ENCODE results near the gene SUPT3H. TPM values are rescaled to one million over a fixed set of nuclear protein-coding genes. Genes with fewer than 3 reads are reported as not detected.

SUPT3H gene
- total RNA-seq, 3 donors from 2014 or later = 3.0 to 8.1 (median 3.5) TPM

DNA sequence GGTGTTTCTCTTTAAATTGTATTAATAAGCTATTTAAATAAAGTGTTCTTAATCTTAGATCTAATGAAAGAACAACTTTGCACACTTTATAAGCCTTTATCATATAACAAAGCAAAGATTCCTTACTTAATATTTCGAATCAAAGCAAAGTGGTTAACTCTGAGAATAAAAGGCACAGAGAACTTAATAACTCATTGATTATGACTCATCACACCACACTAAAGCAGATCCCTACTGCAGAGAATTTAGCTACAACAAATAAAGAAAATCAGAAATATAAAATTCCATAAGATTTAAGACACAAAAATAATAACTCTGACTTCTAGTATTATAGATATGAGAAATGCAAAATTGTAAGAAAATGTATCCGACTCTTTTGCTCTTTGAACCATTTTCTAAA, 185.2 kb downstream of the SUPT3H start:
- ATAC-seq (no peak), DNase-seq (no peak)
- H3K4me1 ChIP-seq (ENCODE audit: low read depth) = no peaks in the 10 kb centered on the region
- TF ChIP-seq, protein P1, sequence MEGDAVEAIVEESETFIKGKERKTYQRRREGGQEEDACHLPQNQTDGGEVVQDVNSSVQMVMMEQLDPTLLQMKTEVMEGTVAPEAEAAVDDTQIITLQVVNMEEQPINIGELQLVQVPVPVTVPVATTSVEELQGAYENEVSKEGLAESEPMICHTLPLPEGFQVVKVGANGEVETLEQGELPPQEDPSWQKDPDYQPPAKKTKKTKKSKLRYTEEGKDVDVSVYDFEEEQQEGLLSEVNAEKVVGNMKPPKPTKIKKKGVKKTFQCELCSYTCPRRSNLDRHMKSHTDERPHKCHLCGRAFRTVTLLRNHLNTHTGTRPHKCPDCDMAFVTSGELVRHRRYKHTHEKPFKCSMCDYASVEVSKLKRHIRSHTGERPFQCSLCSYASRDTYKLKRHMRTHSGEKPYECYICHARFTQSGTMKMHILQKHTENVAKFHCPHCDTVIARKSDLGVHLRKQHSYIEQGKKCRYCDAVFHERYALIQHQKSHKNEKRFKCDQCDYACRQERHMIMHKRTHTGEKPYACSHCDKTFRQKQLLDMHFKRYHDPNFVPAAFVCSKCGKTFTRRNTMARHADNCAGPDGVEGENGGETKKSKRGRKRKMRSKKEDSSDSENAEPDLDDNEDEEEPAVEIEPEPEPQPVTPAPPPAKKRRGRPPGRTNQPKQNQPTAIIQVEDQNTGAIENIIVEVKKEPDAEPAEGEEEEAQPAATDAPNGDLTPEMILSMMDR (IDR thresholded peaks at IDR 0.05) = no peak
- H3K36me3 ChIP-seq (ENCODE audit: low read depth) = no peaks in the 10 kb centered on the region
- H3K4me3 ChIP-seq = no peak overlapping the region
- intact Hi-C loops (cut with DNase I, micrococcal nuclease) = no loop called here
- no peaks in the 10 kb centered on the region for H3K9me3 ChIP-seq

DNA sequence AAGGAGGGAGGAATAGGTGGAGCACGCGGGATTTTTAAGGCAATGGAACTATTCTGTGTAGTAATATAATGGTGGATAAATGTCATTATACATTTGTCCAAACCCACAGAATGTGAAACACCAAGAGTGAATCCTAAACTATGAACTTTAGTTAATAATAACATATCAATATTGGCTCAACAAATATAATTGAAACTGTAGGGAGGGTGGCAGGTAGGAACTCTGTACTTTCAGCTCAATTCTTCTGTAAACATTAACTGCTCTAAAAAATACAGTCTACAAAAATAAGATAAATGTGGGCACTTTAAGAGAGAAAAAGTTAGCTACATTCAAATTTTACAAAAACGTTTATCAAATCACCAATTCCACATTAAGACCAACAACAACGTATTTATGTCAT, 186.3 kb downstream of the SUPT3H start:
- TF ChIP-seq, protein P1 (IDR thresholded peaks at IDR 0.05) = no peak
- DNase-seq = no peak
- ATAC-seq = no peak
- Histone ChIP-seq H3K36me3 (ENCODE audit: low read depth) (no peaks in the 10 kb centered on the region), H3K4me1 (ENCODE audit: low read depth) (no peaks in the 10 kb centered on the region), H3K9me3 (no peaks in the 10 kb centered on the region), H3K4me3 (no peak overlapping the region)
- intact Hi-C loops (cut with DNase I, micrococcal nuclease) = no loop called here

- ATAC-seq = no peak
- Histone ChIP-seq H3K9me3 (no peaks in the 10 kb centered on the region), H3K4me1 (ENCODE audit: low read depth) (no peaks in the 10 kb centered on the region), H3K36me3 (ENCODE audit: low read depth) (no peaks in the 10 kb centered on the region), H3K4me3 (no peak overlapping the region)
- TF ChIP-seq, protein P1 (IDR thresholded peaks at IDR 0.05) = no peak
- no peak for DNase-seq
- intact Hi-C loops (cut with DNase I, micrococcal nuclease) = no loop called here
These were observed 189.9 kb downstream of the SUPT3H start for GRCh38 chr6:45187836-45188235.

DNA sequence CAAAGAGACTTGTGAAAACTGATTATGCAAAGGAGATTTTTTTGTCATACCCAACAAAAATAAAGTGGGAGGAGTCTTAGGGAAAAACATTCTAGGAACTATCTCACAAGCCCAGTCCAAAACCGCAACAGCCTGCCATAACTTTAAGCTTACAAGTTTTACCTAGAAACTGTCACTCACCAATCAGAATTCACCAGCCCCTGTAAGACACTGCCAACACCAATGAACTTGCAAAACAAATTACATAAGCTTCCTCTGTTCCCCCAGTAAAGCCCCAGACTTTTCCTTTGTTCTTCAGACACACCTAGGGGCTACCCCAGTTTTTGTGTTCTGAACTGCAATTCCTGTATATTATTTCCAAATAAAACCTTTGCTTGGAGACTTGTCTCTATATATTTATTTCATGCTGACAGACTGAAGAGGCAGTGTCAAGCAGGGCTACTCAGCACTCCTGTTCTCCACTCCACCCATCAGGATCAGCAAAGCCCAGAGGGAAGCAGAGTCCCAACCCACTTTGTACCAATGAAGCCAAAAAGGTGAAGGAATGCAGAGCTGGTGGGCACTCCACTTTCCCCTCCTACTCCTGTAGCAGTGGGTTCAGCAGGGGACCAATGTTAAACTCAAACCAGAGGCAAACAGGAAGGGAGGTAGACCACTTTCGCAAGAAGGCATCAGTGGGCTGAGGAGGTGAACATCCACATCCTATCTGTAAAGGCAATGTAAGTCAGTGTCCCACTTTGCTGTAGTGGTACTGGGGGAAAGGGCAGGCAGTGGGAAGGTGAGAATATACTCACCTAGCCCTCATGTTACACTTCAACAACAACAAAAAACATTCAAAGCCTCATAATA, 192.1 kb downstream of the SUPT3H start:
- intact Hi-C loops (cut with DNase I, micrococcal nuclease) = no loop called here
- H3K4me3 ChIP-seq = no peak overlapping the region
- no peak for DNase-seq
- H3K36me3 ChIP-seq (ENCODE audit: low read depth) = no peaks in the 10 kb centered on the region
- H3K9me3 ChIP-seq = no peaks in the 10 kb centered on the region
- H3K4me1 ChIP-seq (ENCODE audit: low read depth) = no peaks in the 10 kb centered on the region
- ATAC-seq = no peak
- TF ChIP-seq, protein P1 (IDR thresholded peaks at IDR 0.05) = no peak

DNA sequence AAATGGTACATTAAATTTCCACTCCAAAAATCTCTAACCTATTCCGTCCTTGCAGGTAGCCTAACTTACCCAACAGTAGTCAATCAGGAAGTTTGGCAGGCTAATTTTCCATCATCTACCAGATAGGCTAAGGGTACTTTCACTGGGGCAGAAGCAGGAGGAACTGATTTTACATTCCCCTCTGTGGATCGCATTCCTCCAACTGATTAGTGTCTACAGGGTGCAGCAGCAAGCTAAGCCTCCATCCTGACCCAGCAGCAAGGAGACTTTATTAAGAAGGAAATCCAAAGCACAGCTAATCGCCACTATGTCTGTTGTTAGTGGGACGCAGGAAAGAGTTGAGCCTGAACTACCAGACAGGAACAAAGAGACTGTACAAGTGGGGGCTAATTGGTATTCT, 192.8 kb downstream of the SUPT3H start:
- TF ChIP-seq, protein P1 (IDR thresholded peaks at IDR 0.05) = no peak
- Histone ChIP-seq H3K4me3 (no peak overlapping the region), H3K9me3 (no peaks in the 10 kb centered on the region), H3K36me3 (ENCODE audit: low read depth) (no peaks in the 10 kb centered on the region), H3K4me1 (ENCODE audit: low read depth) (no peaks in the 10 kb centered on the region)
- intact Hi-C loops (cut with DNase I, micrococcal nuclease) = no loop called here
- no peak for ATAC-seq
- DNase-seq = no peak

Data from mucosa of descending colon (tissue), 3 donors.